Left forelimb (tissue), 1 donor: ENCODE measurements around the gene TTLL5.

Experiments used
- DNase-seq: peaks from one replicate; pipeline ENCODE4 v3.0.0-alpha.2; 2018; ENCODE audit warnings: low spot score

TTLL5 gene

GRCh38 chr14:75660630-75661498, at the start of gene TTLL5, which contains the start of gene ERG28:
TTLL5 (plus strand) TSS chr14:75661246; CDS start chr14:75663150, 1,904 bp downstream.
ERG28 (minus strand) TSS chr14:75660876; CDS start chr14:75657502, 3,374 bp downstream.
- peak; percentile 95 for DNase-seq

GRCh38 chr14:75612157-75612556, 48.9 kb upstream of the TTLL5 start:
- no peak for DNase-seq

GRCh38 chr14:75614179-75614578, 46.9 kb upstream of the TTLL5 start:
- DNase-seq, result no peak

GRCh38 chr14:75615200-75615599, 45.8 kb upstream of the TTLL5 start:
- no peak for DNase-seq

GRCh38 chr14:75619548-75619947, 41.5 kb upstream of the TTLL5 start:
- no peak for DNase-seq

- no peak for DNase-seq
These were observed 36.0 kb upstream of the TTLL5 start for GRCh38 chr14:75625034-75625433.

GRCh38 chr14:75626396-75626795, 34.6 kb upstream of the TTLL5 start:
- no peak for DNase-seq

- no peak for DNase-seq
These were observed 34.2 kb upstream of the TTLL5 start for GRCh38 chr14:75626863-75627262.

- DNase-seq, result no peak
These were observed 33.6 kb upstream of the TTLL5 start for GRCh38 chr14:75627406-75627805.

- DNase-seq, result no peak
These were observed 32.2 kb upstream of the TTLL5 start for GRCh38 chr14:75628816-75629215.

- no peak for DNase-seq
These were observed 30.2 kb upstream of the TTLL5 start for GRCh38 chr14:75630695-75631452.

- no peak for DNase-seq
These were observed 29.6 kb upstream of the TTLL5 start for GRCh38 chr14:75631453-75631831.

GRCh38 chr14:75634848-75635247, 26.2 kb upstream of the TTLL5 start:
- DNase-seq, result no peak

GRCh38 chr14:75636100-75636692, 24.9 kb upstream of the TTLL5 start:
- peak; percentile 66 for DNase-seq

GRCh38 chr14:75640876-75641275, 20.2 kb upstream of the TTLL5 start:
- DNase-seq, result no peak

- DNase-seq, result no peak
These were observed 17.1 kb upstream of the TTLL5 start for GRCh38 chr14:75643985-75644384.

- DNase-seq, result no peak
These were observed 16.0 kb upstream of the TTLL5 start for GRCh38 chr14:75645056-75645455.

- DNase-seq, result no peak
These were observed 14.3 kb upstream of the TTLL5 start for GRCh38 chr14:75646762-75647161.

GRCh38 chr14:75647640-75648039, 13.4 kb upstream of the TTLL5 start:
- DNase-seq, result no peak

GRCh38 chr14:75648066-75648838, 12.8 kb upstream of the TTLL5 start:
- no peak for DNase-seq

GRCh38 chr14:75649337-75649736, 11.7 kb upstream of the TTLL5 start:
- DNase-seq, result no peak

GRCh38 chr14:75649773-75650172, 11.3 kb upstream of the TTLL5 start:
- no peak for DNase-seq
